Liver (tissue), 9 donors: ENCODE measurements around the gene EIF4E2. TPM values are rescaled to one million over a fixed set of nuclear protein-coding genes. Genes with fewer than 3 reads are reported as not detected.
A peak's percentile ranks its signal among the peaks of the same experiment; 100 is the strongest.

Experiments
- DNase-seq: peaks from one replicate; pipeline ENCODE4 v3.0.0-alpha.2; 2017; ENCODE audit warnings: low spot score
- H3K27ac ChIP-seq, 2 donors: one replicate each; pipeline ENCODE4 v1.7.0; 2013; ENCODE audit warnings: inconsistent platforms in 2 of 2, low read length in 2 of 2, control low read depth in 1 of 2, low read depth in 1 of 2, mild to moderate bottlenecking in 1 of 2
- H3K27me3 ChIP-seq, 4 donors: one replicate each; pipeline versions ENCODE4 v1.6.1 to v1.7.0; 2013; ENCODE audit warnings: low read length in 3 of 4, inconsistent platforms in 1 of 4, mild to moderate bottlenecking in 1 of 4, moderate library complexity in 1 of 4; ENCODE audit not compliant: control insufficient read depth in 4 of 4, insufficient read depth in 4 of 4
- H3K36me3 ChIP-seq, 4 donors: one replicate each; pipeline versions ENCODE4 v1.6.1 to v1.7.0; 2013; ENCODE audit warnings: low read length in 3 of 4, mild to moderate bottlenecking in 3 of 4, low read depth in 1 of 4, moderate library complexity in 1 of 4; ENCODE audit not compliant: control insufficient read depth in 4 of 4, insufficient read depth in 3 of 4
- H3K4me1 ChIP-seq, 4 donors: one replicate each; pipeline versions ENCODE4 v1.6.1 to v1.7.0; 2013; ENCODE audit warnings: low read length in 3 of 4, mild to moderate bottlenecking in 3 of 4, moderate library complexity in 1 of 4; ENCODE audit not compliant: control insufficient read depth in 4 of 4, insufficient read depth in 4 of 4
- H3K4me3 ChIP-seq, 3 donors: one replicate each; pipeline versions ENCODE4 v1.6.1 to v1.7.0; 2013; ENCODE audit warnings: low read length in 3 of 3, control low read depth in 1 of 3, low read depth in 1 of 3, mild to moderate bottlenecking in 1 of 3
- H3K9ac ChIP-seq, 2 donors: one replicate each; pipeline ENCODE4 v1.7.0; 2013; ENCODE audit warnings: low read length in 2 of 2, mild to moderate bottlenecking in 2 of 2, moderate library complexity in 2 of 2, control low read depth in 1 of 2, low read depth in 1 of 2
- H3K9me3 ChIP-seq, 4 donors: one replicate each; pipeline versions ENCODE4 v1.6.1 to v1.7.0; 2013; ENCODE audit warnings: low read length in 3 of 4; ENCODE audit not compliant: control insufficient read depth in 4 of 4
- EGR1 ChIP-seq, 2 donors: IDR thresholded peaks; 2 replicates each; pipeline ENCODE4 v1.6.1; 2016 to 2018; ENCODE audit warnings: antibody characterized with exemption in 2 of 2, low read depth in 2 of 2
- FOXA1 ChIP-seq: IDR thresholded peaks from 2 replicates; pipeline ENCODE4 v1.6.1; 2016; ENCODE audit warnings: antibody characterized with exemption
- GABPA ChIP-seq, 2 donors: IDR thresholded peaks in 1 of 2; conservative IDR thresholded peaks in 1 of 2; 2 replicates each; pipeline ENCODE4 v1.6.1; 2016; ENCODE audit warnings: antibody characterized with exemption in 2 of 2, mild to moderate bottlenecking in 1 of 2, moderate library complexity in 1 of 2
- HNF4G ChIP-seq: IDR thresholded peaks from 2 replicates; pipeline ENCODE4 v1.6.1; 2016; ENCODE audit warnings: antibody characterized with exemption
- JUND ChIP-seq, 2 donors: IDR thresholded peaks; 2 replicates each; pipeline ENCODE4 v1.6.1; 2016; ENCODE audit warnings: antibody characterized with exemption in 2 of 2
- NR2F2 ChIP-seq: IDR thresholded peaks from 2 replicates; pipeline ENCODE4 v1.6.1; 2016; ENCODE audit warnings: antibody characterized with exemption
- RAD21 ChIP-seq, 2 donors: IDR thresholded peaks; 2 replicates each; pipeline ENCODE4 v1.6.1; 2016; ENCODE audit warnings: antibody characterized with exemption in 2 of 2, mild to moderate bottlenecking in 2 of 2
- REST ChIP-seq: IDR thresholded peaks from 2 replicates; pipeline ENCODE4 v1.6.1; 2016; ENCODE audit warnings: antibody characterized with exemption, mild to moderate bottlenecking
- RXRA ChIP-seq, 2 donors: IDR thresholded peaks; 2 replicates each; pipeline ENCODE4 v1.6.1; 2017 to 2018; ENCODE audit warnings: antibody characterized with exemption in 2 of 2, mild to moderate bottlenecking in 1 of 2
- SP1 ChIP-seq: IDR thresholded peaks from 2 replicates; pipeline ENCODE4 v1.6.1; 2018; ENCODE audit warnings: antibody characterized with exemption, mild to moderate bottlenecking
- TAF1 ChIP-seq: conservative IDR thresholded peaks from 2 replicates; pipeline ENCODE4 v1.6.1; 2016; ENCODE audit warnings: antibody characterized with exemption, mild to moderate bottlenecking
- YY1 ChIP-seq: IDR thresholded peaks from 2 replicates; pipeline ENCODE4 v1.6.1; 2016; ENCODE audit warnings: antibody characterized with exemption, mild to moderate bottlenecking
- WGBS: extraction: QIAGEN DNeasy Blood & Tissue Kit; methylation state at CpG from one replicate; pipeline ENCODE4 v1.1.7; 2013; 5-methylcytosine and 5-hydroxymethylcytosine counted together
- polyA plus RNA-seq, 2 donors: library from polyadenylated mRNA; stranded (reverse) in 1 of 2; unstranded in 1 of 2; fragments of 200-250 nt in 1 of 2; fragments of >200 nt in 1 of 2; fragmentation: Nextera tagmentation in 1 of 2; extraction: Ambion mirVana in 1 of 2; gene quantifications; one replicate each; pipeline versions ENCODE4 v1.2.1 to v1.2.3, GENCODE V29; 2013 to 2015
- total RNA-seq, 2 donors: library from RNA; depleted of rRNA; stranded (reverse); fragments of >200 nt; gene quantifications; one replicate each; pipeline ENCODE4 v1.2.3, GENCODE V29; 2014
- TF ChIP-seq, protein P1 (sequence below): fragments of 150-350 bp; IDR thresholded peaks from 2 replicates; pipeline ENCODE4 v1.5.1; 2017; ENCODE audit warnings: improper control_type of control experiment, low read depth, low read length; ENCODE audit not compliant: missing input control
- TF ChIP-seq, protein P2 (sequence below): IDR thresholded peaks from 2 replicates; pipeline ENCODE4 v1.6.1; 2016; ENCODE audit warnings: antibody characterized with exemption
- TF ChIP-seq, protein P3 (sequence below): IDR thresholded peaks from 2 replicates; pipeline ENCODE4 v1.6.1; 2016; ENCODE audit warnings: antibody characterized with exemption
- TF ChIP-seq, protein P4 (sequence below): IDR thresholded peaks from 2 replicates; pipeline ENCODE4 v1.6.1; 2016; ENCODE audit warnings: antibody characterized with exemption
- donor health status: healthy.
- donor health status: healthy.
- donor health status: healthy.
- donor health status: healthy.
- donor health status: healthy.

Gene EIF4E2
- total and polyA plus RNA-seq, 4 donors = 30.0 to 46.9 (median 45.4) TPM

DNA sequence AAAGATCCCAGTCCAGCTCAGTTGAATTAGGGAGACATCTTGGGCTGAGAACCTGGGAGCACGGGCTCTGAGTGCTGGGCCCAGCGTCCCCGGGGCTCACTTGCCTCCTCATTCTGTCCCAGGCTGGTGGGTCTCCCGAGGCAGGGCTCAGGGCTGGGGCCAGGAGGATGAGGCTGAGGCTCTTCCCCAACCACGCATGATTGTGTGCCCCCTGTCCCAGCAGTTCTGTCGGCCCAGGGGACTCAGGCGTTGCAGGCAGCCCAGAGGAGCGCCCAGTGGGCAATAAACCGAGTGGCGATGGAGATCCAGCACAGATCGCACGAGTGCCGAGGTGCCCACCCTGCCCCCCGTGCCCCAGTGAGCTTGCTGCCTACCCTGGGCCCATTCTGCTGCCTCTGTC, 29.4 kb upstream of the EIF4E2 start:
- Histone ChIP-seq H3K9me3 (no peaks in the 10 kb centered on the region), H3K4me3 (no peak overlapping the region), H3K4me1 (peaks cover 7 to 22% (median 13%) of the 10 kb centered on the region in 4 donors), H3K9ac (no peak overlapping the region), H3K36me3 (no peaks in the 10 kb centered on the region), H3K27ac (no peak overlapping the region), H3K27me3 (peaks cover 0 to 8% (median 5%) of the 10 kb centered on the region in 4 donors)
- no peak for DNase-seq
- 89% methylated on average over 14 of the region's 14 CpGs for WGBS
- TF ChIP-seq GABPA (IDR thresholded peaks at IDR 0.05 in 1 of 2, conservative IDR thresholded peaks at IDR 0.05 in 1 of 2) (no peak), HNF4G (no peak), REST (no peak), FOXA1 (no peak), NR2F2 (no peak), YY1 (no peak), JUND (IDR thresholded peaks at IDR 0.05) (no peak), RXRA (IDR thresholded peaks at IDR 0.05) (no peak), TAF1 (no peak), EGR1 (IDR thresholded peaks at IDR 0.05; ENCODE audit: low read depth in 2 of 2) (no peak), SP1 (no peak), RAD21 (IDR thresholded peaks at IDR 0.05) (no peak)
- TF ChIP-seq, protein P1, sequence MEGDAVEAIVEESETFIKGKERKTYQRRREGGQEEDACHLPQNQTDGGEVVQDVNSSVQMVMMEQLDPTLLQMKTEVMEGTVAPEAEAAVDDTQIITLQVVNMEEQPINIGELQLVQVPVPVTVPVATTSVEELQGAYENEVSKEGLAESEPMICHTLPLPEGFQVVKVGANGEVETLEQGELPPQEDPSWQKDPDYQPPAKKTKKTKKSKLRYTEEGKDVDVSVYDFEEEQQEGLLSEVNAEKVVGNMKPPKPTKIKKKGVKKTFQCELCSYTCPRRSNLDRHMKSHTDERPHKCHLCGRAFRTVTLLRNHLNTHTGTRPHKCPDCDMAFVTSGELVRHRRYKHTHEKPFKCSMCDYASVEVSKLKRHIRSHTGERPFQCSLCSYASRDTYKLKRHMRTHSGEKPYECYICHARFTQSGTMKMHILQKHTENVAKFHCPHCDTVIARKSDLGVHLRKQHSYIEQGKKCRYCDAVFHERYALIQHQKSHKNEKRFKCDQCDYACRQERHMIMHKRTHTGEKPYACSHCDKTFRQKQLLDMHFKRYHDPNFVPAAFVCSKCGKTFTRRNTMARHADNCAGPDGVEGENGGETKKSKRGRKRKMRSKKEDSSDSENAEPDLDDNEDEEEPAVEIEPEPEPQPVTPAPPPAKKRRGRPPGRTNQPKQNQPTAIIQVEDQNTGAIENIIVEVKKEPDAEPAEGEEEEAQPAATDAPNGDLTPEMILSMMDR = no peak
- TF ChIP-seq, protein P2, sequence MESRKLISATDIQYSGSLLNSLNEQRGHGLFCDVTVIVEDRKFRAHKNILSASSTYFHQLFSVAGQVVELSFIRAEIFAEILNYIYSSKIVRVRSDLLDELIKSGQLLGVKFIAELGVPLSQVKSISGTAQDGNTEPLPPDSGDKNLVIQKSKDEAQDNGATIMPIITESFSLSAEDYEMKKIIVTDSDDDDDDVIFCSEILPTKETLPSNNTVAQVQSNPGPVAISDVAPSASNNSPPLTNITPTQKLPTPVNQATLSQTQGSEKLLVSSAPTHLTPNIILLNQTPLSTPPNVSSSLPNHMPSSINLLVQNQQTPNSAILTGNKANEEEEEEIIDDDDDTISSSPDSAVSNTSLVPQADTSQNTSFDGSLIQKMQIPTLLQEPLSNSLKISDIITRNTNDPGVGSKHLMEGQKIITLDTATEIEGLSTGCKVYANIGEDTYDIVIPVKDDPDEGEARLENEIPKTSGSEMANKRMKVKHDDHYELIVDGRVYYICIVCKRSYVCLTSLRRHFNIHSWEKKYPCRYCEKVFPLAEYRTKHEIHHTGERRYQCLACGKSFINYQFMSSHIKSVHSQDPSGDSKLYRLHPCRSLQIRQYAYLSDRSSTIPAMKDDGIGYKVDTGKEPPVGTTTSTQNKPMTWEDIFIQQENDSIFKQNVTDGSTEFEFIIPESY = no peak
- TF ChIP-seq, protein P3, sequence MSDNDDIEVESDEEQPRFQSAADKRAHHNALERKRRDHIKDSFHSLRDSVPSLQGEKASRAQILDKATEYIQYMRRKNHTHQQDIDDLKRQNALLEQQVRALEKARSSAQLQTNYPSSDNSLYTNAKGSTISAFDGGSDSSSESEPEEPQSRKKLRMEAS = no peak

DNA sequence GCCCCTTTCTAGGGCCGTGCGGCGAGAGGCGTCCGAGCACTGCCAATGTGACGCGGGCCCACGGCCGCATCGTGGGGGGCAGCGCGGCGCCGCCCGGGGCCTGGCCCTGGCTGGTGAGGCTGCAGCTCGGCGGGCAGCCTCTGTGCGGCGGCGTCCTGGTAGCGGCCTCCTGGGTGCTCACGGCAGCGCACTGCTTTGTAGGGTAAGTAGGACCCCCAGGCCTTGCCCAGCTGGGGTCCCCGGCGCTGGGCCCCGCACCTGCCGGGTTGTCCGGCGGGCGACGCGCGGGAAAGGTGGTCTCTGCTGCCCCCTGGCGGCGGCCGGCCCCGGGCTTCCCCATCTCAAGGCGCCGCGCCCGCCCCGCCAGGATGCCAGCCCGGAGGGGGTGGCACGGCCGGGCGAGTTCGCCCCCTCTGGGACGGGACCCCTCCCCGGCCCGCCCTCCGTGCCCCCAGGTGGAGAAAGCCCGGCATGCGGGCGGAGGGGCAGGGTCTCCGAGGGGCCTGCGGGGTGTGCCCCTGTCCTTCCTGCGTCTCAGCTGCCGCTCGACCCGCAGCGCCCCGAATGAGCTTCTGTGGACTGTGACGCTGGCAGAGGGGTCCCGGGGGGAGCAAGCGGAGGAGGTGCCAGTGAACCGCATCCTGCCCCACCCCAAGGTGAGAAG, 28.4 kb upstream of the EIF4E2 start:
- H3K36me3 ChIP-seq = no peaks in the 10 kb centered on the region
- peak; percentile 79 for DNase-seq
- peaks cover 7 to 22% (median 13%) of the 10 kb centered on the region in 4 donors for H3K4me1 ChIP-seq
- peaks cover 0 to 8% (median 5%) of the 10 kb centered on the region in 4 donors for H3K27me3 ChIP-seq
- H3K27ac ChIP-seq = no peak overlapping the region
- peak overlapping the region in 2 of 3 donors; percentile 28 to 30 for H3K4me3 ChIP-seq
- WGBS = 8% methylated on average over 66 of the region's 66 CpGs
- H3K9ac ChIP-seq = no peak overlapping the region
- no peaks in the 10 kb centered on the region for H3K9me3 ChIP-seq
- TF ChIP-seq, protein P1 = peak; percentile 61
- TF ChIP-seq, protein P4, sequence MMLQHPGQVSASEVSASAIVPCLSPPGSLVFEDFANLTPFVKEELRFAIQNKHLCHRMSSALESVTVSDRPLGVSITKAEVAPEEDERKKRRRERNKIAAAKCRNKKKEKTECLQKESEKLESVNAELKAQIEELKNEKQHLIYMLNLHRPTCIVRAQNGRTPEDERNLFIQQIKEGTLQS = no peak
- TF ChIP-seq, protein P3 = no peak
- no peak for TF ChIP-seq REST
